Stimulated activated CD8-positive, alpha-beta memory T cell treated with anti-CD3 and anti-CD28 coated beads, Interleukin-2, amount 100 ng/mL, for 1 hour (primary cell): Measurements from ENCODE around the gene SIDT1.

Experiments
- DNase-seq, 2 donors: peaks; one replicate each; pipeline ENCODE4 v3.0.0-alpha.2; 2020; ENCODE audit warnings: low read depth in 2 of 2

SIDT1 gene

GRCh38 chr3:113545594-113545993, 13.2 kb downstream of the SIDT1 start:
- no peak for DNase-seq

GRCh38 chr3:113546414-113546893, 14.1 kb downstream of the SIDT1 start:
- no peak for DNase-seq

- no peak for DNase-seq
Measured at GRCh38 chr3:113548501-113548900, 16.1 kb downstream of the SIDT1 start.

- no peak for DNase-seq
Measured at GRCh38 chr3:113551820-113552219, 19.5 kb downstream of the SIDT1 start.

- no peak for DNase-seq
Measured at GRCh38 chr3:113552851-113553250, 20.5 kb downstream of the SIDT1 start.

- DNase-seq, result no peak
Measured at GRCh38 chr3:113555138-113555537, 22.8 kb downstream of the SIDT1 start.

- no peak for DNase-seq
Measured at GRCh38 chr3:113556316-113556945, 24.1 kb downstream of the SIDT1 start.

- no peak for DNase-seq
Measured at GRCh38 chr3:113556946-113557335, 24.6 kb downstream of the SIDT1 start.

GRCh38 chr3:113557374-113557773, 25.0 kb downstream of the SIDT1 start:
- DNase-seq, result no peak

GRCh38 chr3:113559009-113559408, 26.7 kb downstream of the SIDT1 start:
- no peak for DNase-seq

- no peak for DNase-seq
Measured at GRCh38 chr3:113560271-113560670, 27.9 kb downstream of the SIDT1 start.

- DNase-seq, result no peak
Measured at GRCh38 chr3:113560831-113561623, 28.7 kb downstream of the SIDT1 start.

- DNase-seq, result no peak
Measured at GRCh38 chr3:113565555-113565954, 33.2 kb downstream of the SIDT1 start.

- DNase-seq, result no peak
Measured at GRCh38 chr3:113570158-113570557, 37.8 kb downstream of the SIDT1 start.

- no peak for DNase-seq
Measured at GRCh38 chr3:113571360-113571759, 39.0 kb downstream of the SIDT1 start.

- no peak for DNase-seq
Measured at GRCh38 chr3:113573728-113574127, 41.4 kb downstream of the SIDT1 start.

- DNase-seq, result no peak
Measured at GRCh38 chr3:113574213-113574612, 41.9 kb downstream of the SIDT1 start.

GRCh38 chr3:113575206-113575605, 42.9 kb downstream of the SIDT1 start:
- no peak for DNase-seq

- no peak for DNase-seq
Measured at GRCh38 chr3:113585228-113585627, 52.9 kb downstream of the SIDT1 start.

GRCh38 chr3:113585720-113586119, 53.4 kb downstream of the SIDT1 start:
- DNase-seq, result no peak

- no peak for DNase-seq
Measured at GRCh38 chr3:113588806-113589205, 56.5 kb downstream of the SIDT1 start.

- no peak for DNase-seq
Measured at GRCh38 chr3:113589971-113590370, 57.6 kb downstream of the SIDT1 start.

GRCh38 chr3:113590983-113591382, 58.6 kb downstream of the SIDT1 start:
- DNase-seq, result no peak
